NCI-H146 treated with DMSO at 0.1 percent for 48 hours (cell line): Measurements from ENCODE around the gene MBD3L2B.
"Not testable (repeated sequence)": the region's sequence is repeated elsewhere in the genome, so short reads cannot be mapped to it uniquely, and the experiment has no call there.

Experiments
- DNase-seq: peaks from one replicate; lab custom pipeline; 2025; ENCODE audit not compliant: unreplicated experiment; lab: John Stamatoyannopoulos, UW

MBD3L2B gene

DNA sequence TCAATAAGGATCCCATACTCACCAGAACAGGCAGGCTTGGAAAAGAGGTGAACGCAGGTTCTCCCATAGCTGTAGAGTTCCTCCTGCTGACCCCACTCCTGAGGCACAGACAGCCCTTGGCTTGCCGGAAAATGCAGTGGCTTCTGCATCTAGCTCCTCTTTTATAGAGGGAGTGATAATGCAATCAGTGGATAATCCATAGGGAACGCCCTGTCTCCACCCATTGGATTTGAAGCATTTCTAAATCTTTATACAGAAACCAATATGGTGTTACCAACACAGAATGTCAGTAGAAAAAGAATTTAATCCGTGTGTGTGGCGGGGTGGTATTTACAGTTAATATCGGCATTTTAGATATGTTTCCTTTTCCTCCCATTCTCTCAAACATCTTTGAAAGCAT, at the start of gene MBD3L2B:
Gene MBD3L2B (minus strand): TSS at position 101 of the 400 bp plus-strand sequence. CDS start 34 bp downstream, at position 67.
- not testable (repeated sequence) for DNase-seq

DNA sequence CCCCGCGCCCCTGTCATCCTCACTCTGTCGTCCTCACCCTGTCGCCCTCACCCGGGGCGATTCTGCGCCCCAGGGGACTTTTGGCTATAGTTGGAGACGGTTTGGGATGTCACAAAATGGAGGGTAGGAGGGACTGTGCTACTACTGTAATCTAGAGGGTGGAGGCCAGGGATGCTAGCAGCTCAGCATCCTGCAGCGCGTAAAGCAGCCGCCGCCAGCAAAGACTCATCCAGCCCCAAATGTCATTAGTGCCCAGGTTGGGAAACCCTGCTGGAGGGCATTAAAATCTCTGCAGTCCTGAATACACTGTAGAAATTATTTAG, 48.6 kb upstream of the MBD3L2B start:
- DNase-seq = no peak

DNA sequence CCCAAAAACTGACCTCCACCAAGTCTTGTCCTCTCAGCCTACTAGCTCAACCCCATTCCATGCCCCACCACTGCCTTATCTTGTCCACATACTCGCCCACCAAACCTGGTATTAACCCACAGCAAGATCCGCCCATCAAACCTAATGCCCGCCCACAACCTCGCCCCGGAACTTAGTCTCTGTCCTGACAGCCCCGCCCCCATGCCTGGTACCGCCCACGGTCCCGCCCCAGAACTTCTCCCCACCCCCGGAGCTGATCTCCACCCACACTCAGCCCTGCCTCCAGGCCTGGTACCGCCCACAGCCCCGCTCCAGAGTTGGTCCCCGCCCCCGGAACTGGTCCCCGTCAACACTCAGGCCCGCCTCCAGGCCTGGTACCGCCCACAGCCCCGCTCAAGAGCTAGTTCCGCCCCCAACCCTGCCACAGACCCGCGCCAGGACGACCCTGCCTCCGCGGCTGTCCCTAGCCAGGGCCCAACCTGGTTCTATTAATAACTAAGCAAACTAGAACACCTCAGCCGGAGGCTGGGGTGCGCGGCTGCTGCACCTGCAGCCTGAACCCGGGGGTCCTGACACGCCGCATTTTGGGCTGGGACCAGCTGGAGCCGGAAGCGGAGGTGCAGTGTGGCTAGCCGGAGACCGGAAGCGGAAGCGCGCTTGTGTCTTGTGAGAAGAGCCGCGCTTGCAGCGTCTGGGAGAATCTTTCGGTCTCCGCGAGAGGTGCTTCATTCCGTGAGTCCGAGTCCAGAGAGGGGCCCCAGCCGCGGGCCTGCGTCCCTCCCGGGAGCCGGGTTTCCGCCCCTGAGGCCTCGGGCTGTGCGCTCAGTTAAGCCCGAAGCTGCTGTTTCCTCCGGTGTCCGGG, 48.0 kb upstream of the MBD3L2B start, which contains the start of gene ZNF557:
Gene ZNF557 (plus strand): TSS at position 662 of the 862 bp plus-strand sequence. CDS start 5,372 bp downstream, outside the sequence.
- peak; percentile 81 for DNase-seq

DNA sequence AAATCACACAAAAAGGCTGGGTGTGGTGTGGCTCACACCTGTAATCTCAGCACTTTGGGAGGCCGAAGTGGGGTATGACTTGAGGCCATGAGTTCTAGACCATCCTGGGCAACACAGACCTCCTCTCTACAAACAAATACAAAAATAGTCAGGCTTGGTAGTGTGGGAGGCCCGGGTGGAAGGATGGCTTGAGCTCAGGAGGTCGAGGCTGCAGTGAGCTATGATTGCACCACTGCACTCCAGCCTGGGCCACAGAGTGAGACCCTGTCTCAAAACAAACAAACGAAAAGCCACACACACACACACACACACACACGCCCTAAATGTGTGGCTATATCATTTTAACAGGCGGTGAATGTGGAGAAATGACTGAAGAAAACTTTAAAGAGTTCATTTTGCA, 47.4 kb upstream of the MBD3L2B start:
- no peak for DNase-seq

DNA sequence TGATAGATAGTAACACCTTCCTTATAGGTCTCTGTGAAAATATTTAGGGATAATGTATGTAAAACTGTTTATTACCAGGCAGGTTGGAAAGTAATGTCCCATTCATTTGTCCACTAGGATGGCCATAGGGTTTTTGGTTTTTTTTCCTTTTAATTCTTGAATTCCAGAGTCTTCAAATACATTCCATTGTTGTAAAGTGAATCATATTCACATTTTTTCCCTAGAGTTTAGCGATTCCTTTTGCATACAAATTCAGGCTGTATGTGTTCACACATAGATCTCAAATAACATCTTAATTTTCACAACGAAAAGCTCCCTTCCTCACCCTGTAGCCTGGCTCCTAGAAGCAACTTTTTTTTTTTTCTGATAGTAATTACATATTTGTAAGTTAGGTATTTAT, 46.5 kb upstream of the MBD3L2B start:
- no peak for DNase-seq

DNA sequence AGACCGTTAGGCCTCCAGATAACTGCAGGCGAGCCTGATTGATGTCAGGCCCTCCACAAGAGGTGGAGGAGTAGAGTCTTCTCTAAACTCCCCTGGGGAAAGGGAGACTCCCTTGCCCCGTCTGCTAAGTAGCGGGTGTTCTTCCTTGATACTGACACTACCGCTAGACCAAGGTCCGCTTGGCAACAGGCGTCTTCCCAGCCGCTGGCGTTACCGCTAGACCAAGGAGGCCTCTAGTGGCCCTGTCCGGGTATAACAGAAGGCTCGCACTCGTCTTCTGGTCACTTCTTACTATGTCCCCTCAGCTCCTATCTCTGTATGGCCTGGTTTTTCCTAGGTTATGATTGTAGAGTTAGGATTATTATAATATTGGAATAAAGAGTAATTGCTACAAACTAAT, 45.9 kb upstream of the MBD3L2B start:
- DNase-seq = not testable (repeated sequence)

DNA sequence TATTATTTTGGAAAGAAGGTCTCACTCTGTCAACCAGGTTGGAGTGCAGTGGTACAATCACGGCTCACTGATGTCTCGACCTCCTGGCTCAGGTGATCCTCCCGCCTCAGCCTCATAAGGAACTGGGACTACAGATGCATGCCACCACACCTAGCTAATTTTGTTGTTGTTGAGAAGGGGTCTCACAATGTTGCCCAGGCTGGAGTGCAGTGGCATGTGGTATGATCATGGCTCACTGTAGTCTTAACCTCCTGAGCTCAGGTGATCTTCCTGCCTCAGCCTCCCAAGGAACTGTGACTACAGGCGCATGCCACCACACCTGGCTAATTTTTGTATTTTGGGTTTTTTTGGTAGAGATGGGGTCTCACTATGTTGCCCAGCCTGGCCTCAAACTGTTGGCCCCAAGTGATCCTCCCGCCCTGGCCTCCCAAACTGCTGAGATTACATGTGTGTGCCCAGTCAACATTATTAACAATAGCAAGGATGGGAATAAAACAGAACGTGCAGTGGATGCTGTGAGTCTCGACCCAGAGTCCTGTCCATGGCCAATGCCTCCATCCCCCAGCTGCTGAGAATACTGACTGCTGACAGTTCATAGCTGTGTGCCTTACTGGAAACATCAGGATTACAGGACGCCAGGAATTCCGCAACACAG, 42.7 kb upstream of the MBD3L2B start:
- DNase-seq = no peak

GRCh38 chr19:7063339-7063738, 42.1 kb upstream of the MBD3L2B start:
- no peak for DNase-seq

DNA sequence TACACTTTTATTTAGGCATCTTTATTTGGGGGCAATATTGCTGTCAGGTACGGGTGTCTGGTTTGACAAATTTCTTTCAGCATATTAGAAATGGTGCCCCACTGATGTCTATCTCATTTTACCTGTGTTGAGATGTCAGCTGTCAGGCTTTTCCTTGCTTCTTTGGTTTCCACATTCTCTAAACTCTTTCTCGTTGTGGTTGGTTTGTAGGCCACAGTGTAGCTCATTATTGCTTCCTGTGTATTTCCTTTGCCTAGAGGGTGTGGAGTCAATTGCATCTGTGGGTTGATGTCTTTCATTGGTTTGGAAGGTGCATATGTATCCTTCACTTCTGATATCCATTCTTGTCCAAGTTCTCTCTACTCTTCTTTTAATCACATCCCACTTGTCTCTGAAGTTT, 38.7 kb upstream of the MBD3L2B start:
- not testable (repeated sequence) for DNase-seq

DNA sequence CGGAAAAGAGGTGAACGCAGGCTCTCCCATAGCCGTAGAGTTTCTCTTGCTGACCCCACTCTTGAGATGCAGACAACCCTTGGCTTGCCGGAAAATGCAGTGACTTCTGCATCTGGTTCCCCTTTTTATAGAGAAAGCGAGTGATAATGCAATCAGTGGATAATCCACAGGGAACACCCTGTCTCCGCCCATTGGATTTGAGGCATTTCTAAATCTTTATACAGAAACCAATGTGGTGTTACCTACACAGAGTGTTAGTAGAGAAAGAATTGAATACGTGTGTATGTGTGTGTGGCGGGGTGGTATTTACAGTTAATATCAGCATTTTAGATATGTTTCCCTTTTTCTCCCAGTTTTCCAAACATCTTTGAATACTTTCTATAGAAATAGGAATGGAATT, 37.3 kb upstream of the MBD3L2B start, which contains the start of gene MBD3L3:
Gene MBD3L3 (minus strand): TSS at position 101 of the 400 bp plus-strand sequence. CDS start 71 bp downstream, at position 30.
- not testable (repeated sequence) for DNase-seq

DNA sequence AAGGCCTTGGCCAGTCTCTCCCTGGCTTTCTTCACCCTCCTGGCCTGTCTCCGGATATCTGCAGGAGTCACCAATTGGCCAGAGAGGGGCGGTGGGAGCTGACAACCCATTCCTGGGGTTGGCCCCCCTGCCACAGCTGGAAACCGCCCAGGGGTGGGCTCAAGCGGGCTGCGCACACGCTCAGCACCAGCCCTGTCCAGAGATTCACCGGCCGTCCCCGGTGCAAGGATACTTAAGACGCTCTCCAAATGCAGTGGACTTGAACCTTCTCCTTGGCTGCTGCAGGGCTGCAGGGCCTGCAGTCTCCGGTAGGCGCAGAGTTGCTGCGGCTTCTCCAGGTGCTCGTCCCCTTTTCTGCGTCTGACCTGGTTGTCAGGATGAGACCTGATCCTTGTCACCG, 35.1 kb upstream of the MBD3L2B start:
- not testable (repeated sequence) for DNase-seq

GRCh38 chr19:7055679-7056078, 34.4 kb upstream of the MBD3L2B start:
- not testable (repeated sequence) for DNase-seq

DNA sequence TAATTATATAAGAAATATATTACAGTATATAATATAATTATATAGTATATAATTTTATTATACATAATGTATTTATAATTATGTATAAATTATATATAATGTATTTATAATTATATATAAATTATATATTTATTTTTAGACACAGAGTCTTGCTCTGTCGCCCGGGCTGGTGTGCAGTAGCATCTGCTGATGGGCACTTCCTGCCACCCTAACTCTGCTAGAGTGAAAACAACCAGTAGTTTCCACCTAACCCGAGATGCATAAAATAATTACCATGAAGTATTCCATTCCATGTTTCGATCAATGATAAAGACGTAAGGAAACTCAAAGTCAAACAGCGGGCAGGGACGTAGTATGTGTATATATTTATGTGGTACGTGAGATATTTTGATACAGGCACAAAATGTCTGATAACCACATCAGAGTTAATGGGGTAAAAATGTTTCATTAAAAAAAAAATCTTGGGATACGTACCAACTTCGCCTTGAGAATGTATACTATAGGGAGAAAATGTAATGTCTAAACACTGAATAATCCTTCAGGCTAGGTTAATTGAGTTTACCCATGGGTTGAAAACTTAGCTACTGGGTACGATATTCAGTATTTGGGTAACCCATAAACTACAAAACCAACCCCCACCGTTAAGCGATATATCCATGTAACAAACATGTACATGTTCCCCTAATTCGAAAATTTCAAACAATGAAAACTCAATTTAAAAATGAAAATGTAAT, 33.6 kb upstream of the MBD3L2B start:
- not testable (repeated sequence) for DNase-seq

GRCh38 chr19:7052896-7053295, 31.7 kb upstream of the MBD3L2B start:
- not testable (repeated sequence) for DNase-seq

DNA sequence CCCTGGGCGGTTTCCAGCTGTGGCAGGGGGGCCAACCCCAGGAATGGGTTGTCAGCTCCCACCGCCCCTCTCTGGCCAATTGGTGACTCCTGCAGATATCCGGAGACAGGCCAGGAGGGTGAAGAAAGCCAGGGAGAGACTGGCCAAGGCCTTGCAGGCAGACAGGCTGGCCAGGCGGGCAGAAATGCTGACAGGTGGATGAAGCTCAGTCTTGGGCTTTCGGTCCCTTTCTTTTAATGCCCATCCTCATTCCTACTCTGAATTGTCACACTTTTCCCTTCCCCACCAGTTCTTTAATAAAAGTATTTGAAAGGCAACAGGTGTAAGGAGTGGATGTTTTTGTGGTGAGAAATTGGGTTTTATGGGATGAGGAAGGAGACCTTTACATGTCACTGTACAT, 30.2 kb upstream of the MBD3L2B start:
- DNase-seq = not testable (repeated sequence)

- DNase-seq = not testable (repeated sequence)
Measured at GRCh38 chr19:7049021-7049420, 27.8 kb upstream of the MBD3L2B start, which contains the start of gene MBD3L2. TSS of gene MBD3L2 (plus strand) at chr19:7049321. CDS start at chr19:7049374, 53 bp downstream.

- not testable (repeated sequence) for DNase-seq
Measured at GRCh38 chr19:7041563-7041962, 20.3 kb upstream of the MBD3L2B start.

DNA sequence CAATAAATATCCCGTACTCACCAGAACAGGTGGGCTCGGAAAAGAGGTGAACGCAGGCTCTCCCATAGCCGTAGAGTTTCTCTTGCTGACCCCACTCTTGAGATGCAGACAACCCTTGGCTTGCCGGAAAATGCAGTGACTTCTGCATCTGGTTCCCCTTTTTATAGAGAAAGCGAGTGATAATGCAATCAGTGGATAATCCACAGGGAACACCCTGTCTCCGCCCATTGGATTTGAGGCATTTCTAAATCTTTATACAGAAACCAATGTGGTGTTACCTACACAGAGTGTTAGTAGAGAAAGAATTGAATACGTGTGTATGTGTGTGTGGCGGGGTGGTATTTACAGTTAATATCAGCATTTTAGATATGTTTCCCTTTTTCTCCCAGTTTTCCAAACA, 18.8 kb upstream of the MBD3L2B start, which contains the start of gene MBD3L4:
Gene MBD3L4 (minus strand): TSS at position 101 of the 400 bp plus-strand sequence. CDS start 35 bp downstream, at position 66.
- not testable (repeated sequence) for DNase-seq

- not testable (repeated sequence) for DNase-seq
Measured at GRCh38 chr19:7030278-7030677, 9.0 kb upstream of the MBD3L2B start, which contains the start of gene MBD3L5. TSS of gene MBD3L5 (plus strand) at chr19:7030578. CDS start at chr19:7030612, 34 bp downstream.

DNA sequence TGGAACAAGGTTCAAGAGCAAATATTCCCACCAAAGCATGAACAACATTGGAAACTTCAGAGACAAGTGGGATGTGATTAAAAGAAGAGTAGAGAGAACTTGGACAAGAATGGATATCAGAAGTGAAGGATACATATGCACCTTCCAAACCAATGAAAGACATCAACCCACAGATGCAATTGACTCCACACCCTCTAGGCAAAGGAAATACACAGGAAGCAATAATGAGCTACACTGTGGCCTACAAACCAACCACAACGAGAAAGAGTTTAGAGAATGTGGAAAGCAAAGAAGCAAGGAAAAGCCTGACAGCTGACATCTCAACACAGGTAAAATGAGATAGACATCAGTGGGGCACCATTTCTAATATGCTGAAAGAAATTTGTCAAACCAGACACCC, 7.6 kb upstream of the MBD3L2B start:
- DNase-seq = not testable (repeated sequence)

- DNase-seq = no peak
Measured at GRCh38 chr19:7018828-7019227, 2.4 kb downstream of the MBD3L2B start.
